Activated CD4-positive, alpha-beta T cell treated with anti-CD3 and anti-CD28 coated beads for 48 hours (primary cell): Measurements from ENCODE around the gene SLC6A13.
A peak's percentile ranks its signal among the peaks of the same experiment; 100 is the strongest.
"Not testable (repeated sequence)": the region's sequence is repeated elsewhere in the genome, so short reads cannot be mapped to it uniquely, and the experiment has no call there.

Experiments used
- DNase-seq: peaks from one replicate; pipeline ENCODE4 v3.0.0-alpha.2; 2020

The SLC6A13 gene

GRCh38 chr12:232731-233614, 29.7 kb downstream of the SLC6A13 start:
- no peak for DNase-seq

GRCh38 chr12:230925-231671, 31.5 kb downstream of the SLC6A13 start:
- DNase-seq = no peak

GRCh38 chr12:229441-230191, 33.0 kb downstream of the SLC6A13 start:
- DNase-seq = no peak

- no peak for DNase-seq
Measured at GRCh38 chr12:228846-229200, 33.8 kb downstream of the SLC6A13 start.

GRCh38 chr12:227923-228845, 34.5 kb downstream of the SLC6A13 start:
- no peak for DNase-seq

GRCh38 chr12:227286-227915, 35.2 kb downstream of the SLC6A13 start:
- no peak for DNase-seq

GRCh38 chr12:226401-226800, 36.2 kb downstream of the SLC6A13 start:
- DNase-seq = no peak

DNA sequence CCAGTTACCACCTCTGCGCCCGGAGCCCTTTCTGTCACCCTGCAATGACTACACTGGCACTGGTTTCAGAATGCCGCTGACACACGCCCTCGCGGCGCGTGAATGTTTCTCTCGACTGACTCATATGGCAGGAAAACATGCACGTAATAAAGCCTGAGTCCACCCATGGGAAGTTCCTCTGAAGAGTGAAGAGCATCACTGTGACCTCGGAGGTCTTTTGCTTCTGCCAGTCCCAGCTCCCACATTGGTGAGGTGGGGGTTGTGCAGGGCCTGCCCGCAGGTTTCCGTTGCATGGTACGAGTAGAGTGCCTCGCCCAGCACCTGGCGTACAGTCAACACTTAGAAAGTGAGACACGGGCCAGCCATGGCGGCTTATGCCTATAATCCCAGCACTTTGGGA, 37.6 kb downstream of the SLC6A13 start:
- DNase-seq = peak; percentile 17

DNA sequence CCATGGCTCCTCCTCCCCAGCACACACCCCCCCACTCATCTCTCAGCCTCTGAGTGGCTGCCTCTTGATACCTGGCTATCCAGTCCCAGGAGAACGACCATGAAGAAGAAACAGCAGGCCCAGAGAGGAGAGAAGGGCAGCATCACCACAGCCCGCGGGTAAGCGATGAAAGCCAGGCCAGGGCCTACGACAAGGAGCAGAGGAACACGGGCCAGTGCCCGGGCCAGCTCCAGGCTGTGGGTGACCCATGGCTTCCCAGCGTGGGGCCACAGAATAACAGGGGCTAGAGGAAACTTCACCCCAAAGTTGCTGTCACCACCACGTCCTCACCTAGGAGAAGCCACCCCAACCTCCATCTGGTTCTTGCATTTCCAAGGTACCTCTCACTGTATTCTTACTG, 38.3 kb downstream of the SLC6A13 start:
- no peak for DNase-seq

DNA sequence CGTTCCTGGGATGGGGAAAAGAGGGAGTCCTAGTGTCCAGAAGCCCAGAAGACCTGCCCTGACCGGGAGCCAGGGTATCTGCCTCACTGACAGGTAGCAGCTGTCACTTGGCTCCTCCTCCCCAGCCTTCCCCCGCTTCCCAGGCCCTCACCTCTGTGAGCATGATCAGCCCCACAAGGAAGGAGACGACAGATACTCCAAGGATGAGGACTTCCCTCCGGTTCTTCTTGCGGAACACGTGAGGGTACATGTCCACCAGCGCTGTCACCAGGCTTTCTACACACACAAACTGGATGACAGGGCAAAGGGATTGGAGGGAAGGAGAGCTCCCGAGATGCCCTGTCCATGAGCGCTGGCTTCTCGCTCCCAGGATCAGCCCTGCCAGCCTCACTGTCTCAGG, 38.8 kb downstream of the SLC6A13 start:
- DNase-seq = no peak

DNA sequence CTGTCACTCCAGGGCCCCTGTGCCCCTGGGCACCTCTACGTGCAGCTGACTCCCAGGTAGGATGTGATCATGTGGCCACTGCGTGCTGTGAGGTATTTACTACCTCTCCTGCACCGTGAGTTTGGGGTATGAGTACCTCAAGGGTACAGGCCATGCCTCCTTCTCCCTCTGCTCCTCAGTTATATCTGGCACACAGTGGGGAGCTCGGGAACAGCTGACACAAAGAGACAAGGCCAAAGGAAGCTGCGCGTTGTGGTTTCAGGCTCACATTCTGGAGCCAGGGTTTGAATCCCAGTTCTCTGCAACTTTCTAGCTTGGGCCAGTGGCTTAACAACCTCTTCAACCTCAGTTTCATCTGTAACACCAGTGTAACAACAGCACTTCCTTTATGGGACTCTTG, 40.9 kb downstream of the SLC6A13 start:
- no peak for DNase-seq

DNA sequence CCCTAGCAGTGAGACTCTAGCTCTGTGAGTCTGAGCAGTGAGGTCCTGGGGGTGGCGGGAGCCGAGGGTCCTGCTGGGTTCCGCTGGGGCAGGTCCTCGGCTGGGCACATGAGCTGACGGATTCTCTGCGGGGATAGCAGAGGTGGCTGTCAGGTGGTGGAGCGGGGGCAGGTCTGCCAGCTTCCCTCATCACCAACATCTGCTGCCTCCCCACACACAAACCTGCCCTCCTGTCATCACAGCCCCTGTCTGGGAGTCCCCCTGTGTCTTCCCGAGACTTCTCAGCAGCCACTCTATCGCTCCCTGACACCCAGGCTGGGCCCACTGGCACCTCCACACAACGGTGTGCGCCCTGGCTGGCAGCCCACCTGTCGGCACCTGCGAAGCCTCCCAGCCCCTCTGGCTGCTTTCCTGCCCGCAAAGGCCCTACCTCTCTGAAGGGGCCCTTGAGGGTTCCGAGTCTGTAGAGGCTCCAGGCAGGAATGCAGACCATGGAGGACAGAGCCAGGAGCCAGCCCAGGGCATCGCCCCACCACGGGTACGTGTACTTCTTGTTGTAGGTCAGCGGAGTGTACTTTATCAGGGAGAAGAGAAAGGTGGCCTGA, 41.6 kb downstream of the SLC6A13 start:
- DNase-seq = no peak

- no peak for DNase-seq
Measured at GRCh38 chr12:220491-220890, 42.1 kb downstream of the SLC6A13 start.

DNA sequence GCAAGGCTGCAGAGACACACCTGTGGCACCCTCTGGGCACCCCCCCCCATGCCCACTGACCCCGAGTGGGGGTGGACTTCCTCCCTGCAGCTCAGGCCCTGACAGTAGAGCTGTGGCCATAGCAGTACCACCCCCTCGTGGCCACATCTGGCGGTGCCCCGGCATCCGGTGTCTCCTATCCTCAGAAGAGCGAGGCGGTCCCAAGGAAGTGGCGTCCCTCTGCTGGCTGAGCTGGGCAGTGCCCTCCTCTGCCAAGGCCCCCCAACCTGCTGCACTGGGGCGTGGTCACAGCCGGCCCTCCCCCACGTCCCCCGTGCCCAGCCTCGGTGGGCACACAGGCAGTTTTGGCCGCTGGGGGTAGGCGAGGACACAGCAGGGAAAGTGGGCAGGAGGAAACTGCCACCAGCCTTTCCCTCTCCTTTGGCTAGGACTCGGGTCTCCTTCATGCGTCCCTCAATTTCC, 42.7 kb downstream of the SLC6A13 start:
- peak; percentile 86 for DNase-seq

DNA sequence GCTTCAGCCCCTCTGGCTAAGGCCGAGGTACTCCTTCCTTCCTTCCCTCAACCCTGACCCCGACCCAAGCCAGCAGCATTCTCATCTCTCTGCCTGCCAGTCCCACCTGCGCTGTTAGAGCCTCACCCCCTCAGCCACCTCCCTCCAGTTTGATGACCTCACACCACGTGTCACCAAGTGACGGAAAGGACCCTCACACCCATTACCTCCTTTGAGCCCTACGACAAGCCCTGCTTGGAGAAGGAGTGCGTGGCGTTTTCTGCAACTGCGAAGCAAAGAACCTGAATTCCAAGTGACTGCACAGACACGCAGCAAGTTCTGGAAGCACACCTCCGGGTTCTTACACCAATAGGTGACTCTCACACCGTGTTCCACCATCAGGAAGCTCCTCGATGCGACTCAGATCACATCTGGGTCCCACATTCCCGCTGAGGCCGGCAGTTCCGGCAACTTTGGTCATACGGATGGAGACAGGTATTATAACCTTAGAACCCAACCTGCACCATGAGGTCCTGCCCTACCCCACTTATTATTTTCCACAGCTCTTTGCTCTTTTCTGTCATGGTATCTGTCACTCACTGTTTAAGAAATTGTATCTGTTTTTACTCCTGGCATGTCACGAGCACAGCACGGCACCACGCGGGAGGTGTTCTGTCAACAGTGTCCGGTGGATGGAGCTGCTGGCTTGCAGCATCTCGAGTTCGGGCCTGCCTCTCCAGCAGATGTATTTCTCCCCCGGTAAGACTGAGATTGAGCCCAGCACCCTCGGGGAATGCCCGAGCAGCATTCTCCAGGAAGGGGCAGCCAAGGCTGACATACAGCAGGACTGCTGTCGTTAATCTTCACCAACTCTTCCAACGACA, 43.7 kb downstream of the SLC6A13 start:
- no peak for DNase-seq

DNA sequence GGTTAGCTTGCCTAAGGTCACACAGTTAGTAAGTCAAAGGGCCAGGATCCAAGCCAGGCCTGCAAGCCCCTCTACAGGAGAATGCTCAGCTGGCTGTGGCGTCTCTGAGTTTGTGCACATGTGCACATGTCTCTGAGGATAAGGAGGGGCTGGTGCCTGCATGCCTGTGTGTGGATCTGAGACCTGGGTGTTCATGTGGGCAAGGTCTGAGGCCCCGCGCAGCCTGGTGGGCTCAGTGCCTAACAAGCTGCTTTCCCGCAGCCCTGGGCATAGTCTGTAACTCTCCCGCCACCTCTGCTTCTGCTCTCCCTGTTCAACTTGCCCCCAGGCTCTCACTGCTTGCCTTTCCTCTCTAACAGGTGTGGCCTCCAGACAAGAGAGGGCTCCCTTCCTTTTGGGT, 44.4 kb downstream of the SLC6A13 start:
- no peak for DNase-seq

GRCh38 chr12:217029-217428, 45.6 kb downstream of the SLC6A13 start:
- not testable (repeated sequence) for DNase-seq

GRCh38 chr12:215116-215515, 47.5 kb downstream of the SLC6A13 start:
- no peak for DNase-seq

GRCh38 chr12:214003-214741, 48.5 kb downstream of the SLC6A13 start, which contains the start of gene SLC6A12:
Gene SLC6A12 (minus strand): TSS chr12:214157. CDS start chr12:209986, 4,171 bp downstream.
- DNase-seq = no peak
